GM23248 (cell line): ENCODE results near the gene MORC3. TPM values are rescaled to one million over a fixed set of nuclear protein-coding genes. Genes with fewer than 3 reads are reported as not detected.
A peak's percentile ranks its signal among the peaks of the same experiment; 100 is the strongest.
"Not testable (repeated sequence)": the region's sequence is repeated elsewhere in the genome, so short reads cannot be mapped to it uniquely, and the experiment has no call there.

Experiments
- DNase-seq: peaks from one replicate; pipeline ENCODE4 v3.0.0-alpha.2; 2015
- H2AFZ ChIP-seq: fragments of 200-600 bp; sonication (generic); 2 replicates; pipeline ENCODE4 v1.6.1; 2016; ENCODE audit warnings: antibody characterized with exemption
- H3F3A ChIP-seq: fragments of 200-600 bp; sonication (generic); 2 replicates; pipeline ENCODE4 v1.6.1; 2016; ENCODE audit warnings: mild to moderate bottlenecking, antibody characterized with exemption, mixed run types; ENCODE audit not compliant: insufficient read depth
- H3K27ac ChIP-seq: fragments of 200-600 bp; sonication (generic); 2 replicates; pipeline ENCODE4 v1.5.1; 2016; ENCODE audit warnings: mild to moderate bottlenecking
- H3K27me3 ChIP-seq: fragments of 200-600 bp; sonication (generic); replicated peaks from 2 replicates; pipeline ENCODE4 v1.6.1; 2016; ENCODE audit warnings: mild to moderate bottlenecking; ENCODE audit not compliant: insufficient read depth
- H3K36me3 ChIP-seq: fragments of 200-600 bp; sonication (generic); 2 replicates; pipeline ENCODE4 v1.6.1; 2016; ENCODE audit warnings: low read depth, mild to moderate bottlenecking
- H3K4me1 ChIP-seq: fragments of 200-600 bp; sonication (generic); 2 replicates; pipeline ENCODE4 v1.6.1; 2016; ENCODE audit warnings: mild to moderate bottlenecking; ENCODE audit not compliant: insufficient read depth
- H3K4me2 ChIP-seq: fragments of 200-600 bp; sonication (generic); one replicate; pipeline ENCODE4 v1.6.1; 2016; ENCODE audit warnings: mild to moderate bottlenecking; ENCODE audit not compliant: unreplicated experiment
- H3K4me3 ChIP-seq: fragments of 200-600 bp; sonication (generic); 2 replicates; pipeline ENCODE4 v1.5.1; 2016; ENCODE audit warnings: mild to moderate bottlenecking
- H3K79me2 ChIP-seq: fragments of 200-600 bp; sonication (generic); 2 replicates; pipeline ENCODE4 v1.6.1; 2016; ENCODE audit warnings: mild to moderate bottlenecking; ENCODE audit not compliant: insufficient read depth
- H3K9ac ChIP-seq: fragments of 200-600 bp; sonication (generic); 2 replicates; pipeline ENCODE4 v1.6.1; 2016; ENCODE audit warnings: mild to moderate bottlenecking
- H3K9me2 ChIP-seq: fragments of 200-600 bp; sonication (generic); 2 replicates; pipeline ENCODE4 v1.6.1; 2016; ENCODE audit warnings: mixed run types, mild to moderate bottlenecking, moderate library complexity; ENCODE audit not compliant: insufficient read depth
- H3K9me3 ChIP-seq: fragments of 200-600 bp; sonication (generic); one replicate; pipeline ENCODE4 v1.6.1; 2017; ENCODE audit warnings: low read depth
- H4K20me1 ChIP-seq: fragments of 200-600 bp; sonication (generic); 2 replicates; pipeline ENCODE4 v1.6.0; 2016; ENCODE audit not compliant: insufficient read depth
- EZH2 ChIP-seq: fragments of 200-600 bp; sonication (generic); IDR thresholded peaks from 2 replicates; pipeline ENCODE4 v1.6.1; 2018; ENCODE audit warnings: antibody characterized with exemption, mild to moderate bottlenecking; ENCODE audit not compliant: insufficient read depth, poor library complexity, severe bottlenecking
- EZH2phosphoT487 ChIP-seq: fragments of 200-600 bp; sonication (generic); IDR thresholded peaks from 2 replicates; pipeline ENCODE4 v1.6.1; 2018; ENCODE audit warnings: antibody characterized with exemption, moderate library complexity, mild to moderate bottlenecking, low read depth; ENCODE audit not compliant: insufficient read depth
- WGBS, 2 experiments: methylation state at CpG; one replicate each; pipeline ENCODE4 v1.1.6; 2015 to 2017; ENCODE audit warnings: low lambda C conversion rate in 2 of 2, low coverage in 1 of 2; ENCODE audit errors: missing lambda C conversion rate in 2 of 2; 5-methylcytosine and 5-hydroxymethylcytosine counted together
- in situ Hi-C: fragments of 300-500 bp; cut with MboI; formaldehyde crosslinking; loops from 2 replicates; pipeline ENCODE4 v1.15.0; 2020
- polyA plus RNA-seq: library from polyadenylated mRNA; unstranded; fragments of >200 nt; fragmentation: Nextera tagmentation; extraction: Ambion mirVana; gene quantifications from 2 replicates; pipeline ENCODE4 v1.2.1, GENCODE V29; 2016
- total RNA-seq: library from RNA; depleted of rRNA; stranded (reverse); fragments of >200 nt; shearing (Covaris generic); gene quantifications from 2 replicates; pipeline ENCODE4 v1.2.3, GENCODE V29; 2014

The MORC3 gene
- total and polyA plus RNA-seq, 2 experiments from 2014 or later: 17.4 to 35.1 TPM

- no peaks in the 10 kb centered on the region for H3K9me2 ChIP-seq
- no peak overlapping the region for H2AFZ ChIP-seq
- no peaks in the 10 kb centered on the region for H3K79me2 ChIP-seq
- WGBS, 2 experiments: 79 to 81% methylated on average over 9 of the region's 9 CpGs
- H3K27me3 ChIP-seq: no peaks in the 10 kb centered on the region
- DNase-seq: peak; percentile 56
- H3K4me2 ChIP-seq: no peak overlapping the region
- H4K20me1 ChIP-seq: no peaks in the 10 kb centered on the region
- no peak overlapping the region for H3K9ac ChIP-seq
- H3K4me1 ChIP-seq: peaks cover 5% of the 10 kb centered on the region; the same call in 1 of the 2 replicates
- no peak overlapping the region for H3K4me3 ChIP-seq
- H3K36me3 ChIP-seq: peaks cover 11% of the 10 kb centered on the region; the same call in 1 of the 2 replicates
- peaks cover 21% of the 10 kb centered on the region for H3F3A ChIP-seq
- H3K27ac ChIP-seq: no peak overlapping the region
- H3K9me3 ChIP-seq: no peaks in the 10 kb centered on the region
- in situ Hi-C loops: no loop called here
- TF ChIP-seq EZH2phosphoT487: no peak
These were observed 62.0 kb downstream of the MORC3 start for GRCh38 chr21:36381841-36382589.

- H3K79me2 ChIP-seq, H2AFZ ChIP-seq, H3K9me2 ChIP-seq, H3K4me3 ChIP-seq, H3K27ac ChIP-seq, H3K36me3 ChIP-seq, H4K20me1 ChIP-seq, H3K9me3 ChIP-seq, H3K4me1 ChIP-seq, DNase-seq, H3K9ac ChIP-seq, H3K27me3 ChIP-seq, in situ Hi-C loops, H3K4me2 ChIP-seq: not testable (repeated sequence)
- 88 to 95% methylated on average over 10 of the region's 10 CpGs for WGBS, 2 experiments
- H3F3A ChIP-seq: peaks cover 21% of the 10 kb centered on the region
These were observed 62.7 kb downstream of the MORC3 start for GRCh38 chr21:36382722-36383121.

- H3F3A ChIP-seq: peaks cover 12% of the 10 kb centered on the region; the same call in 1 of the 2 replicates
- H4K20me1 ChIP-seq: no peaks in the 10 kb centered on the region
- H3K9me3 ChIP-seq: no peaks in the 10 kb centered on the region
- 40 to 42% methylated on average over 8 of the region's 8 CpGs for WGBS, 2 experiments
- no peak overlapping the region for H3K27ac ChIP-seq
- H3K4me3 ChIP-seq: peak overlapping the region; percentile 84
- no peak overlapping the region for H3K9ac ChIP-seq
- DNase-seq: no peak
- no peaks in the 10 kb centered on the region for H3K9me2 ChIP-seq
- H3K27me3 ChIP-seq: no peaks in the 10 kb centered on the region
- in situ Hi-C loops: no loop called here
- H2AFZ ChIP-seq: 0 out of 2 replicates have a peak overlapping the region, but pooled peaks have one; percentile 88
- peak overlapping the region; percentile 90 for H3K4me2 ChIP-seq
- H3K79me2 ChIP-seq: no peaks in the 10 kb centered on the region
- TF ChIP-seq EZH2phosphoT487: no peak
- no peak for TF ChIP-seq EZH2
- H3K36me3 ChIP-seq: no peaks in the 10 kb centered on the region
- peaks cover 5% of the 10 kb centered on the region; the same call in 1 of the 2 replicates for H3K4me1 ChIP-seq
These were observed 64.9 kb downstream of the MORC3 start for GRCh38 chr21:36384885-36385232.

DNA sequence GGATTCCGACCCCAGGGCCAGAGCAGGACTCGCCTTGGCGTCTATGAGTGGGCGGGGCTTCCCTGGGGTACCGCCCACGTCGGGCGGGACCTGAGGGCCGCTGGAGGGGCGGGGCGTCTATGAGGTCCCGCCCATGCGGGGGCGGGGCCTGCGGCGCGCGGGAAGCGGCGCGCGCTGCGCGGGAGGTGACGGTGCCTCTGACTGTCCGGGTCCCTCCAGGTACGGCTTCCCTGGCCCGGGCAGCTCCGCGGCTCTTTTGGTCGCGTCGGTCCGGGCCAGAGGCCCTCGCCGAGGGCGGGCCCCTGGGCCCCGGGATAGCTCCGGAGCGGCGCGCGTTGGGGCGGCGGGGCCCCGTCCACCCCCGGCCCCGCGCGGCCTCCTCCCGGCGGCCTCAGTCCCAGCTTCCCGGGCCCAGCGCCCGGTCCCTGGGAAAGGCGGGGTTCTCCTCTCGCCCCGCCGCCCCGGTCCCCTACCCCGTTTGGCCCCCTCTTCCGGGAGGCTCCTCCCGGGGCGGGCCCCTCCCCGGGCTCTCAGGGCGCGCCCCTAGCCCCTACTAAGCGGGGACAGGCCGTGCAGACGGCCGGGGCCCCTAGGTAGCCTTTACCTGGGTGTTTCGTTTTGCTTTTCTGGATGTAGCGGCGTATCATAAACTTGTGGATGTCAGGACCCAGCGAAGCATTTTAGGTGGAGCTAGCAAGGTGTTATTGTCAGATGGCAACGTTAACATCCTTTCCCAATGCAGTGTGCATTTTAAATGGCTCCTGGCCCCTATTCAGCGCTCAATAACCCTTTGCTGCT is 65.4 kb downstream of the MORC3 start, which contains the start of gene CHAF1B:
CHAF1B (plus strand) TSS at position 160 of the 798 bp plus-strand sequence. CDS start 745 bp downstream, outside the sequence.
- peak within 1 kb of the TSS; percentile 88 for H2AFZ ChIP-seq
- H3K36me3 ChIP-seq: no peaks in the 10 kb centered on the region
- H3K27ac ChIP-seq: no peak within 1 kb of the TSS
- H3K9me3 ChIP-seq: no peaks in the 10 kb centered on the region
- 2 to 4% methylated on average over 26 to 48 of the region's 77 CpGs for WGBS, 2 experiments
- H4K20me1 ChIP-seq: no peaks in the 10 kb centered on the region
- no peaks in the 10 kb centered on the region for H3K79me2 ChIP-seq
- H3K27me3 ChIP-seq: no peaks in the 10 kb centered on the region
- TF ChIP-seq EZH2phosphoT487 (no peak), EZH2 (no peak)
- peak within 1 kb of the TSS; percentile 90 for H3K4me2 ChIP-seq
- DNase-seq: peak; percentile 91
- peaks cover 5% of the 10 kb centered on the region; the same call in 1 of the 2 replicates for H3K4me1 ChIP-seq
- peaks cover 12% of the 10 kb centered on the region; the same call in 1 of the 2 replicates for H3F3A ChIP-seq
- in situ Hi-C loops: no loop called here
- peak within 1 kb of the TSS; percentile 84 for H3K4me3 ChIP-seq
- H3K9me2 ChIP-seq: no peaks in the 10 kb centered on the region
- peak within 1 kb of the TSS; percentile 81 for H3K9ac ChIP-seq
